HEK293 (cell line): Measurements from ENCODE around the gene ATAT1.

Experiments
- CTCF ChIA-PET: fragments of 350-600 bp; formaldehyde crosslinking; extraction: SDS; loops from one replicate; lab custom pipeline; 2021; ENCODE audit warnings: antibody characterized with exemption; lab: Yijun Ruan, JAX
- POLR2A ChIA-PET: fragments of 300-600 bp; formaldehyde crosslinking; extraction: SDS; loops from one replicate; lab custom pipeline; 2020; ENCODE audit warnings: antibody characterized with exemption, inconsistent platforms; lab: Yijun Ruan, JAX
- H3K27ac ChIP-seq: fragments of 200-500 bp; sonication (Bioruptor generic); 2 replicates; pipeline ENCODE4 v1.5.1; 2014; ENCODE audit warnings: low read depth, low read length, control low read depth, inconsistent platforms; ENCODE audit errors: extremely low read depth
- H3K36me3 ChIP-seq, 2 experiments: fragments of 200-500 bp in 1 of 2; sonication (Bioruptor generic) in 1 of 2; 1 replicate in 1 of 2; 2 replicates in 1 of 2; pipeline ENCODE4 v1.5.1; 2014 to 2017; ENCODE audit warnings: inconsistent platforms in 2 of 2, low read length in 2 of 2; ENCODE audit not compliant: control insufficient read depth in 2 of 2, insufficient read depth in 1 of 2
- H3K4me1 ChIP-seq: fragments of 200-500 bp; sonication (Bioruptor generic); 2 replicates; pipeline ENCODE4 v1.5.1; 2014; ENCODE audit warnings: mild to moderate bottlenecking, low read length, inconsistent platforms; ENCODE audit not compliant: control insufficient read depth, insufficient read depth
- H3K4me3 ChIP-seq: 2 replicates; pipeline ENCODE4 v1.5.1; 2011; ENCODE audit warnings: low read depth, mild to moderate bottlenecking, control low read depth, low read length, moderate library complexity
- H3K9me3 ChIP-seq: fragments of 200-500 bp; sonication (Bioruptor generic); 2 replicates; pipeline ENCODE4 v1.5.1; 2014; ENCODE audit warnings: low read depth, low read length, inconsistent platforms; ENCODE audit not compliant: control insufficient read depth, insufficient read depth
- GLI4 ChIP-seq: fragments of 450-650 bp; formaldehyde crosslinking; IDR thresholded peaks from 2 replicates; pipeline ENCODE4 v1.5.1; 2016; ENCODE audit warnings: missing biosample characterization, missing genetic modification characterization
- HOXA7 ChIP-seq: sonication (generic); formaldehyde crosslinking; IDR thresholded peaks from 2 replicates; pipeline ENCODE4 v1.8.1; 2022; ENCODE audit warnings: missing genetic modification reagents, borderline replicate concordance
- IKZF3 ChIP-seq: fragments of 450-650 bp; IDR thresholded peaks from 2 replicates; pipeline ENCODE4 v1.5.0; 2018; ENCODE audit warnings: missing biosample characterization, mild to moderate bottlenecking, missing genetic modification characterization, moderate library complexity
- PATZ1 ChIP-seq: fragments of 450-650 bp; formaldehyde crosslinking; IDR thresholded peaks from 2 replicates; pipeline ENCODE4 v1.5.1; 2016; ENCODE audit warnings: missing biosample characterization, missing genetic modification characterization
- PRDM10 ChIP-seq: fragments of 450-650 bp; formaldehyde crosslinking; IDR thresholded peaks from 2 replicates; pipeline ENCODE4 v1.5.1; 2016; ENCODE audit warnings: missing biosample characterization, missing genetic modification characterization
- ZBTB10 ChIP-seq: fragments of 450-650 bp; formaldehyde crosslinking; IDR thresholded peaks from 2 replicates; pipeline ENCODE4 v1.5.1; 2016; ENCODE audit warnings: missing biosample characterization, missing genetic modification characterization
- ZFHX2 ChIP-seq: fragments of 450-650 bp; formaldehyde crosslinking; conservative IDR thresholded peaks from 2 replicates; pipeline ENCODE4 v1.5.1; 2016; ENCODE audit warnings: missing biosample characterization, missing genetic modification characterization
- ZNF274 ChIP-seq, 2 experiments: fragments of 200-500 bp in 1 of 2; fragments of 450-650 bp in 1 of 2; sonication (Bioruptor generic) in 1 of 2; formaldehyde crosslinking in 1 of 2; IDR thresholded peaks; 2 replicates each; pipeline versions ENCODE4 v1.5.1 to v1.6.1; 2014 to 2016; ENCODE audit warnings: borderline replicate concordance in 1 of 2, inconsistent platforms in 1 of 2, low read length in 1 of 2, missing biosample characterization in 1 of 2, missing genetic modification characterization in 1 of 2
- ZNF324 ChIP-seq: fragments of 450-650 bp; formaldehyde crosslinking; IDR thresholded peaks from 2 replicates; pipeline ENCODE4 v1.5.1; 2016; ENCODE audit warnings: missing biosample characterization, missing genetic modification characterization
- ZNF350 ChIP-seq: fragments of 450-650 bp; formaldehyde crosslinking; IDR thresholded peaks from 2 replicates; pipeline ENCODE4 v1.5.0; 2017; ENCODE audit warnings: missing biosample characterization, mild to moderate bottlenecking, missing genetic modification characterization
- ZNF394 ChIP-seq: fragments of 450-650 bp; formaldehyde crosslinking; IDR thresholded peaks from 2 replicates; pipeline ENCODE4 v1.5.1; 2016; ENCODE audit warnings: missing biosample characterization, missing genetic modification characterization, mild to moderate bottlenecking, moderate library complexity, borderline replicate concordance
- ZNF426 ChIP-seq: fragments of 450-650 bp; formaldehyde crosslinking; IDR thresholded peaks from 2 replicates; pipeline ENCODE4 v1.5.1; 2017; ENCODE audit warnings: missing biosample characterization, missing genetic modification characterization, mild to moderate bottlenecking, inconsistent platforms, moderate library complexity
- ZNF510 ChIP-seq: fragments of 450-650 bp; formaldehyde crosslinking; IDR thresholded peaks from 2 replicates; pipeline ENCODE4 v1.5.1; 2018; ENCODE audit warnings: mild to moderate bottlenecking, missing genetic modification characterization, missing biosample characterization; ENCODE audit not compliant: insufficient replicate concordance
- ZNF558 ChIP-seq: fragments of 450-650 bp; formaldehyde crosslinking; IDR thresholded peaks from 2 replicates; pipeline ENCODE4 v1.5.1; 2016; ENCODE audit warnings: missing biosample characterization, missing genetic modification characterization
- ZNF600 ChIP-seq: fragments of 450-650 bp; formaldehyde crosslinking; IDR thresholded peaks from 2 replicates; pipeline ENCODE4 v1.5.1; 2016; ENCODE audit warnings: missing biosample characterization, missing genetic modification characterization
- ZNF776 ChIP-seq: fragments of 450-650 bp; formaldehyde crosslinking; IDR thresholded peaks from 2 replicates; pipeline ENCODE4 v1.5.0; 2017; ENCODE audit warnings: missing biosample characterization, missing genetic modification characterization, borderline replicate concordance
- ZNF843 ChIP-seq: fragments of 450-650 bp; formaldehyde crosslinking; IDR thresholded peaks from 2 replicates; pipeline ENCODE4 v1.5.1; 2016; ENCODE audit warnings: missing biosample characterization, missing genetic modification characterization
- ZSCAN4 ChIP-seq: fragments of 450-650 bp; formaldehyde crosslinking; IDR thresholded peaks from 2 replicates; pipeline ENCODE4 v1.5.1; 2017; ENCODE audit warnings: missing biosample characterization, missing genetic modification characterization
- ZXDB ChIP-seq: fragments of 450-650 bp; formaldehyde crosslinking; IDR thresholded peaks from 2 replicates; pipeline ENCODE4 v1.5.1; 2016; ENCODE audit warnings: missing biosample characterization, missing genetic modification characterization

Gene ATAT1

GRCh38 chr6:30598912-30599624 lies 27.6 kb upstream of the ATAT1 start (continued):
- TF ChIP-seq HOXA7 (CRISPR knock-in tag): no peak

GRCh38 chr6:30599625-30600324 lies 26.9 kb upstream of the ATAT1 start:
- H3K4me1 ChIP-seq: no peaks in the 10 kb centered on the region
- no peak for TF ChIP-seq ZXDB (tag by site-specific recombination)
- 0 out of 2 replicates have a peak, but pooled peaks have one; percentile 11 for TF ChIP-seq IKZF3 (tag by site-specific recombination)
- TF ChIP-seq ZNF600 (tag by site-specific recombination): peak; percentile 47; the same call in 1 of the 2 replicates
- TF ChIP-seq, all 188 proteins: peak for 2
- Histone ChIP-seq H3K27ac (0 out of 2 replicates have a peak overlapping the region, but pooled peaks have one; percentile 2), H3K36me3 (peaks cover 34 to 57% of the 10 kb centered on the region in 2 experiments), H3K4me3 (no peak overlapping the region), H3K9me3 (no peaks in the 10 kb centered on the region)
- ChIA-PET POLR2A (interaction anchor here (0.6 to 14.9 kb wide), 5 partner anchors 11 to 122 kb away, joined by 3 to 197 read pairs (median 4); partner anchors contain the start of gene ABCF1), CTCF (interaction anchor here (0.6 to 9.8 kb wide), 11 partner anchors 11 to 488 kb away, joined by 3 to 121 read pairs (median 5); no protein-coding TSS in a partner anchor)

- peak overlapping the region; percentile 40; the same call in 1 of the 2 replicates for H3K27ac ChIP-seq
- ChIA-PET POLR2A (interaction anchor here (0.9 to 14.9 kb wide), 5 partner anchors 10 to 130 kb away, joined by 3 to 197 read pairs (median 5); no protein-coding TSS in a partner anchor), CTCF (interaction anchor here (0.7 to 9.8 kb wide), 7 partner anchors 12 to 130 kb away, joined by 4 to 121 read pairs (median 5); no protein-coding TSS in a partner anchor)
- no peaks in the 10 kb centered on the region for H3K9me3 ChIP-seq
- H3K36me3 ChIP-seq: peaks cover 41 to 59% of the 10 kb centered on the region in 2 experiments
- H3K4me1 ChIP-seq: no peaks in the 10 kb centered on the region
- no peak overlapping the region for H3K4me3 ChIP-seq
- TF ChIP-seq ZNF426 (no peak), ZNF776 (no peak), ZFHX2 (tag by site-specific recombination) (no peak), ZNF350 (tag by site-specific recombination) (no peak), ZNF324 (tag by site-specific recombination) (no peak), PATZ1 (no peak), ZNF510 (tag by site-specific recombination) (no peak), ZNF843 (tag by site-specific recombination) (no peak), ZNF558 (tag by site-specific recombination) (no peak), PRDM10 (tag by site-specific recombination) (no peak), ZNF394 (tag by site-specific recombination) (peak; percentile 37; the same call in 1 of the 2 replicates), GLI4 (tag by site-specific recombination) (no peak), ZSCAN4 (tag by site-specific recombination) (no peak), ZBTB10 (no peak), ZNF274 (IDR thresholded peaks at IDR 0.05; ENCODE audit: low read length) (no peak), ZNF274 (tag by site-specific recombination; IDR thresholded peaks at IDR 0.05; ENCODE audit: borderline replicate concordance) (no peak), ZNF600 (tag by site-specific recombination) (peak; percentile 30; the same call in 1 of the 2 replicates)
These were observed 26.2 kb upstream of the ATAT1 start for GRCh38 chr6:30600451-30600961.
